Osteocyte (in vitro differentiated cells): ENCODE measurements around the gene PPARA. TPM values are rescaled to one million over a fixed set of nuclear protein-coding genes. Genes with fewer than 3 reads are reported as not detected.

Experiments
- DNase-seq: peaks from one replicate; pipeline ENCODE4 v3.0.0; 2021; ENCODE audit warnings: mixed read lengths; ENCODE audit not compliant: unreplicated experiment; ENCODE audit errors: extremely low spot score
- H3K27ac Mint-ChIP-seq: one replicate; pipeline ENCODE4 v1.8.0; 2021; ENCODE audit warnings: mild to moderate bottlenecking, mixed read lengths; ENCODE audit not compliant: unreplicated experiment
- H3K27me3 Mint-ChIP-seq: one replicate; pipeline ENCODE4 v1.8.0; 2021; ENCODE audit warnings: mixed read lengths; ENCODE audit not compliant: unreplicated experiment
- H3K36me3 Mint-ChIP-seq: one replicate; pipeline ENCODE4 v1.8.0; 2021; ENCODE audit warnings: mixed read lengths; ENCODE audit not compliant: unreplicated experiment
- H3K4me1 Mint-ChIP-seq: one replicate; pipeline ENCODE4 v1.8.0; 2021; ENCODE audit warnings: mixed read lengths; ENCODE audit not compliant: unreplicated experiment
- H3K4me3 Mint-ChIP-seq: one replicate; pipeline ENCODE4 v1.8.0; 2021; ENCODE audit warnings: mild to moderate bottlenecking, moderate library complexity, mixed read lengths; ENCODE audit not compliant: unreplicated experiment
- H3K9me3 Mint-ChIP-seq: one replicate; pipeline ENCODE4 v1.8.0; 2021; ENCODE audit warnings: mixed read lengths; ENCODE audit not compliant: unreplicated experiment
- CTCF ChIP-seq: fragments of 200-600 bp; sonication (generic); IDR thresholded peaks from 2 replicates; pipeline ENCODE4 v1.5.0; 2021; ENCODE audit warnings: antibody characterized with exemption, mild to moderate bottlenecking, moderate library complexity
- total RNA-seq: library from RNA; stranded (reverse); gene quantifications from 2 replicates; pipeline ENCODE4 v1.2.1, GENCODE V29; 2021

Gene PPARA
- total RNA-seq, 1 donor from 2014 or later: 21.9 TPM

- H3K9me3 Mint-ChIP-seq: no peaks in the 10 kb centered on the region
- H3K4me3 Mint-ChIP-seq: no peak overlapping the region
- H3K27ac Mint-ChIP-seq: no peak overlapping the region
- DNase-seq: no peak
- no peaks in the 10 kb centered on the region for H3K27me3 Mint-ChIP-seq
- H3K36me3 Mint-ChIP-seq: no peaks in the 10 kb centered on the region
- H3K4me1 Mint-ChIP-seq: no peaks in the 10 kb centered on the region
- no peak for TF ChIP-seq CTCF
Observed at GRCh38 chr22:46124383-46125144, 25.8 kb upstream of the PPARA start.

- TF ChIP-seq CTCF: no peak
- no peak overlapping the region for H3K27ac Mint-ChIP-seq
- H3K9me3 Mint-ChIP-seq: no peaks in the 10 kb centered on the region
- no peak overlapping the region for H3K4me3 Mint-ChIP-seq
- H3K4me1 Mint-ChIP-seq: no peaks in the 10 kb centered on the region
- DNase-seq: no peak
- no peaks in the 10 kb centered on the region for H3K36me3 Mint-ChIP-seq
- H3K27me3 Mint-ChIP-seq: no peaks in the 10 kb centered on the region
Observed at GRCh38 chr22:46125311-46125710, 25.0 kb upstream of the PPARA start.

GRCh38 chr22:46125816-46126765 lies 24.2 kb upstream of the PPARA start:
- no peaks in the 10 kb centered on the region for H3K36me3 Mint-ChIP-seq
- no peak for TF ChIP-seq CTCF
- no peak overlapping the region for H3K4me3 Mint-ChIP-seq
- no peak overlapping the region for H3K27ac Mint-ChIP-seq
- DNase-seq: no peak
- H3K4me1 Mint-ChIP-seq: no peaks in the 10 kb centered on the region
- no peaks in the 10 kb centered on the region for H3K27me3 Mint-ChIP-seq
- H3K9me3 Mint-ChIP-seq: no peaks in the 10 kb centered on the region

- no peak for TF ChIP-seq CTCF
Observed at GRCh38 chr22:46126853-46127385, 23.4 kb upstream of the PPARA start.

GRCh38 chr22:46127556-46127955 lies 22.8 kb upstream of the PPARA start:
- no peaks in the 10 kb centered on the region for H3K27me3 Mint-ChIP-seq
- H3K4me3 Mint-ChIP-seq: no peak overlapping the region
- DNase-seq: no peak
- no peak for TF ChIP-seq CTCF
- H3K9me3 Mint-ChIP-seq: no peaks in the 10 kb centered on the region
- H3K4me1 Mint-ChIP-seq: no peaks in the 10 kb centered on the region
- H3K36me3 Mint-ChIP-seq: no peaks in the 10 kb centered on the region
- H3K27ac Mint-ChIP-seq: no peak overlapping the region

More at GRCh38 chr22:46126853-46127385, 23.4 kb upstream of the PPARA start:
- H3K27ac Mint-ChIP-seq: no peak overlapping the region
- DNase-seq: no peak
- H3K4me3 Mint-ChIP-seq: no peak overlapping the region
- H3K9me3 Mint-ChIP-seq: no peaks in the 10 kb centered on the region
- H3K36me3 Mint-ChIP-seq: no peaks in the 10 kb centered on the region
- H3K27me3 Mint-ChIP-seq: no peaks in the 10 kb centered on the region
- no peaks in the 10 kb centered on the region for H3K4me1 Mint-ChIP-seq
